ENCODE measurements around the gene ENOX2.

The ENOX2 gene

DNA sequence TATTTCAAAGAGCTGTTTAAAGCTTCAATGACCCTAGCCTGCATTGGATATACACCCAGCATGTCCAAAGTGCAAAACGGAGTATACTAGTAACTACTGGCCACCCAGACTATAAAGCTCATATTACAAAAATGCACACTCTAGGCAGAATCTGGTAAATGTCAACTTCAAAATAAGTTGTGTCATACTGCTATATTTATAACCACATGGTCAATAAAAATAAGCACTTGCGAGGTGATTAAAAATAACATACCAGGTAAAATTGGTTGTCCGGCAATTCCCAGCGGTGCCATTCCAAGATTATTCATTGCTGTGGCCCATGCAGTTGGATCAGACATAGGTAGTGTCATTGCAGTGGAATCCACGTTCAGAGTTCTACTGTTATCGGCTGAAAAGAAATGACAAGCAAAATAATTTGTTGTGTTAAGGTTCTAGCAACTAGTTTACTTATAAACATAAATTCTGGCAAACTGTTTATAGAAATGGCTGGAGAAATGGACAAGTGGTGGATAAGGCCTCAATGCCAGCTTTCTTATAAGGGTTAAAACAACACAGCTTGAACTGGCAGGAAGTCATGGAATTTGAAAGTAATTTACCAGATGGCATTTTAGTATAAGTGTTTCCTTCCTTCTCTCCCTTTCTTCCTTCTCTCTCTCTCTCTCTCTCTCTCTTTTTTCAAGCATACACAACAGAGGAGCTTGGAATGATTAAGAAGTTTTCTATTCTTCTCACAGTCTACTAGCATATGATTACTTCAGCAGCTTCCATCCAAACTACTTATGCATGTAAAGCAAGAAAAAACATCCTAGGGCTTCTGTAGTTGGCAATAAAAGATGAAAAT lies 199.9 kb downstream of the ENOX2 start:
- DNase-seq (ENCODE audit: low read depth in 1 of 2, low spot score in 1 of 2) = no peak

- DNase-seq (ENCODE audit: low read depth in 1 of 2, low spot score in 1 of 2) = no peak
Measured at GRCh38 chrX:130700629-130701028, 202.4 kb downstream of the ENOX2 start.

DNA sequence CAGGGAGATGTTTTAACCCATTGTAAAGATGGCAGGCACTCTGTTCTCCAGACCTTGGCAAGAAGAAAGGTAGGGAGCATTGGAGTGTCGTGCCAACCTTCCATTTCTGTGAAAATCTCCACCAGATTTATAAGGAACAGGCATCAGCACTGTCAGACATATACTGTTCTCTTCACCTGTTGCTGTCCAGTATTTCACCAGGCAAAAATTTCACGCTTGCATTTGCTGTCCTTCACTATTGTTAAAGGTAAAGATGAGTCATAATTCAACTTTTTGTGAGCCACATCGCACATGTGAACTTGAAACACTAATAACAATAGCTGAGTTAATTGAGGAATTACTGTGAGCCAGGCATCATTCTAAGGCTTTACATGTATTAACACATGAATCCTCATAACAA lies 203.4 kb downstream of the ENOX2 start:
- DNase-seq (ENCODE audit: low read depth in 1 of 2, low spot score in 1 of 2) = no peak

DNA sequence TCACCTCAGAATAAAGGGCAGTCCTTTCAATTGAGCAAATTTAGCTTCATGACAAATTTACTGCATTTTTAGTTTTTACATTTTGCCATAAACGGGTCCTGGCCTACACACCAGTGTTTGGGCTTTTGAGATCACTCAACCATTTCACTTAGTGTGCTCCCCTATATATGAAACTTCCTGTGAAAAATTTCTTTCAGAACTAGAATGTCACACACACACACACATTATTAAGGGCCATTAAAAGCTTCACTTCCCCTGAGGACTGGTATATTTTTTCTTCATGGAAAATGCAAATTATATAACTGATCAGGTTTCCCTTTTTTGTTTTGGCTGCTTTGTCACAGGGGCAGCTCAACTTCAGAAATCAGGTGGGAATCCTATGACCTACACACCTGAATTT lies 206.5 kb downstream of the ENOX2 start:
- no peak for DNase-seq (ENCODE audit: low read depth in 1 of 2, low spot score in 1 of 2)

- DNase-seq (ENCODE audit: low read depth in 1 of 2, low spot score in 1 of 2) = no peak
Measured at GRCh38 chrX:130695931-130696330, 207.1 kb downstream of the ENOX2 start.

DNA sequence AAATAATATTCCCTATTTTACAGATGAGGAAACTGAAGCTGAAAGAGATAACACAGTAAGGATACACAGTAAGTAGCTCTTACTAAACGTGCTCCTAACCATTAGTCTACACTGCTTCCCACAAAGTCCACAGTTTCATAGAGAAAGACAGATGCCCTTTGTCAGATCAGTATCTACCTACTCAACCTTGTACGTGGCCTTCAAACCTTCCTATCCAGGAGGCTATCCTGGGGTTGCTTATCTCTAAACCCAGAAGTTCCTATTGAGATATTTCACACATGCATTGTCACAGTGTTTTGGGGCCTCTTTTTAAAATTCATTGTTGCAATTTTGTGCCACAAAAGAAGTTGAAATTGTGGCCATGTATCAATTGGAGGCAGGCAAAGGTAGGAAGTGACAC lies 208.0 kb downstream of the ENOX2 start:
- no peak for DNase-seq (ENCODE audit: low read depth in 1 of 2, low spot score in 1 of 2)

DNA sequence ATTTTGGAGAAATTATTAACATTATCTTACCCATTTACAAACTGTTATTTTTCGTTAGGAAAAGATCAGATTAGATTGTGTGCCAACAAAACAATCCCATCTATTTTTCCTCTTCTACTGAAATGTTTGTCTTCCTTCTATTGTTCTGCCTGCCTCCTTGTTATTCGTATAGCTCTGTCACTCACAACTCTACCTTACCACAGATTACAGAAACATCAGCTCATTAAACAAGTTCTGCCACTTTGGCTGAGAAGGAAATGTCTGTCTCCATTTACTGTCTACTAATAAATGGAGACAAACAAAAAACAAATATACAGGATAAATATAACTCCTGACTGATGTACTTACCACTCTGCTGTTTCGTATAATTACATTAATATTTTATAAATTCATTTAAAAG lies 211.4 kb downstream of the ENOX2 start:
- no peak for DNase-seq (ENCODE audit: low read depth in 1 of 2, low spot score in 1 of 2)

DNA sequence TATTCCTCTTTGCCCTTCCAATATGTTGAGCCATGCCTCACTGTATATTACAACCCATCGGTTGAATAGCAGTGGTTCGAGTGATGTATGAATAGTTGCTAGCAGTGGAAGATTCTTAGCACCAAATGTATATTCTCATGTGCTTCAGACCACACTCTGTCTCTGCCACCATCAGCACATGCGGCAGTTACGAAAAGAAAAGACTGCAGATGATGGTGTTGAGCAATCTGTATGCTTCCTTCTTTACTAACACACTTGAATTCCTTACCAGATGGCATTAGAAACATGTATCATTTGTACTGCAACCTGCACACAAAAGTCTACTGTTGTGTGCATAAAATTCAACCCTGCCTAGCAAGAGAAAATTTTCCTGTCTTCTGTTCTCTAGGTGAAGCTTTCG lies 214.6 kb downstream of the ENOX2 start:
- DNase-seq (ENCODE audit: low read depth in 1 of 2, low spot score in 1 of 2) = no peak

GRCh38 chrX:130682990-130683389 lies 220.0 kb downstream of the ENOX2 start:
- no peak for DNase-seq (ENCODE audit: low read depth in 1 of 2, low spot score in 1 of 2)

GRCh38 chrX:130680164-130681035 lies 222.6 kb downstream of the ENOX2 start:
- no peak for DNase-seq (ENCODE audit: low read depth in 1 of 2, low spot score in 1 of 2)

DNA sequence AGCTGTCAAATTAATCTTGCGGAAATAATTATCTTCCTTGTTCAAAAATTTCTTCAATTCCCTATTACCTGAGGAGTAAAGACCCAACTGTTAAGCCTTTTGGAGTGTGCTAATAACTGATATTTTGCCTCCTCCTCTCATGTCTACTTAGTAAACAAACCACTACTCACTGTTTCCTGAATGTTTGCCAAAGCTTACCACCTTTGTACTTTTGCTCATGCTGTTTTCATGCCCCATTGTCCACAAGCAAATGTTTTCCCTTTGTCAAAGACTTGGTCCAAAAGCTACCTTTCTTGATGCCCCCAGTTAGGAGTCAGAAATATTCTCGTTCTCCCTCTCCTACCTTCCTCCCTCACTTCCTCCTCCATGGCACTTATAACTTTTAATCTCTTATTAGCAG lies 226.1 kb downstream of the ENOX2 start:
- no peak for DNase-seq (ENCODE audit: low read depth in 1 of 2, low spot score in 1 of 2)

GRCh38 chrX:130672214-130672613 lies 230.8 kb downstream of the ENOX2 start:
- DNase-seq (ENCODE audit: low read depth in 1 of 2, low spot score in 1 of 2) = no peak

- no peak for DNase-seq (ENCODE audit: low read depth in 1 of 2, low spot score in 1 of 2)
Measured at GRCh38 chrX:130669233-130669632, 233.8 kb downstream of the ENOX2 start.

GRCh38 chrX:130665263-130665662 lies 237.7 kb downstream of the ENOX2 start:
- no peak for DNase-seq (ENCODE audit: low read depth in 1 of 2, low spot score in 1 of 2)

GRCh38 chrX:130658310-130658709 lies 244.7 kb downstream of the ENOX2 start:
- DNase-seq (ENCODE audit: low read depth in 1 of 2, low spot score in 1 of 2) = no peak

DNA sequence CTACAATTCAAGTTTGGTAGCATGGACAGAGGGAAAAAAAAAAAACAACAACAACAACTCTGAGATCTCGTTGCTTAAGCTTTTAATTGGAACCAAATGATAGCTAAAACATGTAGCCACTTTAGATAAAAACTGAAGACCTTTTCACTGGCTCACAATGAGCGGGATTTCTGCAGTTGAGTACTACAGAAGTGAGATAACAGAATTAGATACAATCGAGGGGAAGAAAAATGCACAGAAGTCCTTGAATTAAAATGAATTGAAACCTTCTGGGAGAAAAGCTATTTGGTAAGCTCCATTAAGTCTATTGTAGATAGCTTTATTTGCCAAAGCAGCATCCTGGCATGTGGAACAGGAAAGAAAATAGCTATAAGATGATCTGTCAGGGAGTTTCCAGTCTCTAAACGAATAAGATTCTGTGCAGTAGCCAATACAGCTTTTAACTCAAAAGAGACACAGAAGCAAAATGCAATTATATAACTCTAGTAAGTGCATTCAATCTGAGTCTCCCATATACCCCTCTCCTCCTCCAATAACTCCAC lies 248.5 kb downstream of the ENOX2 start:
- DNase-seq (ENCODE audit: low read depth in 1 of 2, low spot score in 1 of 2) = no peak

DNA sequence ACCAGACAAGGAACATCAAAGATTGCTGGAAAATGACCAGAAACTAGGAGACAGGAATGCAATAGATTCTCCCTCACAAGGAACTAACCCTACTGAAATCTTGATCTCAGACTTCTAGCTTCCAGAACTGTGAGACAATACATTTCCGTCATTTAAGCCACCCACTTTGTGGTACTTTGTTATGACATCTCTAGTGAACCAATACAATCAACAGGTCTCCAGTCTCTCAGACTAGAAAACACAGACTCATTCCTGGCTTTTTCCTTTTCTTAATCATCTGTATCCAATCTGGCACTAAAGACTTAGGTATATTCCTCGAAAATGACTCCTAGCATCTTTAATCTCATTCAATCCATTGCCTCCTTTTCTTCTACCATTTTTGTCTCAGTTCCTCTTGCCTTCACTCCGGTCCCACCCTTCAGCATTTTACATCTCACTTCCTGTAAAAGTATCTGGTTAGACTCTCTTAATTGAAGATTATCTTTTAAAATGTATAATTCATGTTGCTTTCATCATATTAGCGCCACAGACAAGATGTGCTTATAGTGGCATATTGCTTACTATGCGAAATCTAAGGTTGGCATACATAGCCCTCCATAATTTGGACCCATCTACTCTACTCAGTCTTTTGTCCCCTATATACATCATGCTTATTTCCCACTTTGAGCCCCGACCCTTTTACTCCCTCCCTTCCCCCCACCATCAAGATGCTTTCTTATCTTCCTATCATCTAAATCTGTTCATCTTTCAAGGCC lies 250.0 kb downstream of the ENOX2 start:
- no peak for DNase-seq (ENCODE audit: low read depth in 1 of 2, low spot score in 1 of 2)

GRCh38 chrX:130649738-130650137 lies 253.3 kb downstream of the ENOX2 start:
- no peak for DNase-seq (ENCODE audit: low read depth in 1 of 2, low spot score in 1 of 2)

- no peak for DNase-seq (ENCODE audit: low read depth in 1 of 2, low spot score in 1 of 2)
Measured at GRCh38 chrX:130647468-130647867, 255.5 kb downstream of the ENOX2 start.

GRCh38 chrX:130645955-130646583 lies 256.9 kb downstream of the ENOX2 start:
- no peak for DNase-seq (ENCODE audit: low read depth in 1 of 2, low spot score in 1 of 2)

DNA sequence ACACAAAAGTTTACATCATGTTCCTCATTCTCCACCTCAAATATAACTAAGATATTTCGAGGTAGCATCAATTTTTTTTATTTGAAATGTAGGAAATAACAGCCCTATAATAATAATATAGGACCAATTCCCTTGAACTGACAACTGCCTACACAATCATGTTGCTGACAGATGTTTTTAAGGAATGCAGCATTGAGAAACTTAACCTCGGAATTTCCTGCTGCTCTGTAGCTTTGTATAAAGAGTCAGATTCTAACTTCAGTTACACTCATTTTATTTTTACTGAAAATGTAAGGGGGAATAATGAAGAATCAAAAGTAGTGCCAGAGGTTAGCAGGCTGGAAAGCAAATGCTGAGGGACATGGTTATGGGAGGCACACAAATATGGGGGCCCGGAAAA lies 265.4 kb downstream of the ENOX2 start:
- no peak for DNase-seq (ENCODE audit: low read depth in 1 of 2, low spot score in 1 of 2)

Measured in stimulated activated CD4-positive, alpha-beta T cell treated with anti-CD3 and anti-CD28 coated beads, Interleukin-15, amount 100 ng/mL, for 1 hour (primary cell).